GM13976 (cell line): ENCODE results near the gene TAL1.

Experiments used
- DNase-seq: peaks from one replicate; pipeline ENCODE4 v3.0.0; 2012; ENCODE audit warnings: low spot score
- CTCF ChIP-seq: IDR thresholded peaks from 2 replicates; pipeline ENCODE4 v1.5.1; 2012; ENCODE audit warnings: borderline replicate concordance, mild to moderate bottlenecking; ENCODE audit not compliant: insufficient read depth; ENCODE audit errors: extremely low read depth, missing control alignments, control extremely low read depth
- in situ Hi-C: fragments of 300-500 bp; cut with MboI; formaldehyde crosslinking; loops from one replicate; pipeline ENCODE4 v1.12.0; 2022; ENCODE audit warnings: low sequenced_read_pairs, mixed read lengths, inconsistent platforms; ENCODE audit not compliant: unreplicated experiment

Gene TAL1

GRCh38 chr1:47216278-47217059 lies 15.6 kb downstream of the TAL1 start:
- in situ Hi-C loops, result no loop called here
- TF ChIP-seq CTCF, result no peak
- no peak for DNase-seq

GRCh38 chr1:47215713-47216112 lies 16.3 kb downstream of the TAL1 start:
- TF ChIP-seq CTCF, result no peak
- no peak for DNase-seq
- in situ Hi-C loops, result no loop called here

GRCh38 chr1:47214549-47214948 lies 17.5 kb downstream of the TAL1 start:
- in situ Hi-C loops, result no loop called here
- no peak for DNase-seq
- no peak for TF ChIP-seq CTCF

- in situ Hi-C loops, result no loop called here
- DNase-seq, result no peak
- no peak for TF ChIP-seq CTCF
These were observed 18.6 kb downstream of the TAL1 start for GRCh38 chr1:47213230-47213963.

- DNase-seq, result no peak
- TF ChIP-seq CTCF, result no peak
- in situ Hi-C loops, result no loop called here
These were observed 19.3 kb downstream of the TAL1 start for GRCh38 chr1:47212636-47213229.

- in situ Hi-C loops, result no loop called here
- TF ChIP-seq CTCF, result no peak
- DNase-seq, result no peak
These were observed 20.2 kb downstream of the TAL1 start for GRCh38 chr1:47211796-47212269.
